Neural cell (in vitro differentiated cells): ENCODE results near the gene C19orf67. TPM values are rescaled to one million over a fixed set of nuclear protein-coding genes. Genes with fewer than 3 reads are reported as not detected.
A peak's percentile ranks its signal among the peaks of the same experiment; 100 is the strongest.

ENCODE experiments used
- H2AFZ ChIP-seq: fragments of 200-600, 300-800 bp; sonication (generic), shearing (Covaris generic); 2 replicates; pipeline ENCODE4 v1.6.0; 2014; ENCODE audit warnings: low read depth, mild to moderate bottlenecking, antibody characterized with exemption, low read length, moderate library complexity
- H3F3A ChIP-seq: fragments of 200-600 bp; shearing (Covaris generic); 2 replicates; pipeline ENCODE4 v1.6.1; 2016; ENCODE audit warnings: mild to moderate bottlenecking, moderate library complexity, mixed read lengths, antibody characterized with exemption, low read length; ENCODE audit not compliant: insufficient read depth, poor library complexity, severe bottlenecking
- H3K27ac ChIP-seq: fragments of 200-600, 300-800 bp; sonication (generic), shearing (Covaris generic); 2 replicates; pipeline ENCODE4 v1.5.1; 2014; ENCODE audit warnings: mild to moderate bottlenecking, low read length, moderate library complexity
- H3K27me3 ChIP-seq: fragments of 300-800, 200-600 bp; sonication (generic), shearing (Covaris generic); 2 replicates; pipeline ENCODE4 v1.6.0; 2014; ENCODE audit warnings: mild to moderate bottlenecking, low read depth, low read length, moderate library complexity; ENCODE audit not compliant: insufficient read depth
- H3K36me3 ChIP-seq: fragments of 300-800, 200-600 bp; sonication (generic), shearing (Covaris generic); 2 replicates; pipeline ENCODE4 v1.5.1; 2014; ENCODE audit warnings: mild to moderate bottlenecking, antibody characterized with exemption, low read length, moderate library complexity; ENCODE audit not compliant: insufficient read depth
- H3K4me2 ChIP-seq: fragments of 300-800, 200-600 bp; sonication (generic), shearing (Covaris generic); 2 replicates; pipeline ENCODE4 v1.6.0; 2014; ENCODE audit warnings: mild to moderate bottlenecking, low read length
- H3K4me3 ChIP-seq: fragments of 300-800, 200-600 bp; sonication (generic), shearing (Covaris generic); 2 replicates; pipeline ENCODE4 v1.5.1; 2014; ENCODE audit warnings: mild to moderate bottlenecking, low read length, moderate library complexity
- H3K79me2 ChIP-seq: fragments of 200-600 bp; shearing (Covaris generic); replicated peaks from 2 replicates; pipeline ENCODE4 v1.6.0; 2014; ENCODE audit warnings: mild to moderate bottlenecking, low read length, moderate library complexity; ENCODE audit not compliant: insufficient read depth
- H3K9ac ChIP-seq: fragments of 300-800, 200-600 bp; sonication (generic), shearing (Covaris generic); 2 replicates; pipeline ENCODE4 v1.6.1; 2016; ENCODE audit warnings: mild to moderate bottlenecking, low read length, mixed read lengths
- H3K9me2 ChIP-seq: fragments of 200-600 bp; shearing (Covaris generic); 2 replicates; pipeline ENCODE4 v1.6.1; 2016; ENCODE audit warnings: mild to moderate bottlenecking, low read length, mixed read lengths; ENCODE audit not compliant: insufficient read depth
- H3K9me3 ChIP-seq: fragments of 200-600, 300-800 bp; sonication (generic), shearing (Covaris generic); 2 replicates; pipeline ENCODE4 v1.6.1; 2016; ENCODE audit warnings: mild to moderate bottlenecking, mixed run types, low read length, moderate library complexity, mixed read lengths
- H4K20me1 ChIP-seq: fragments of 200-600 bp; shearing (Covaris generic); 2 replicates; pipeline ENCODE4 v1.6.1; 2016; ENCODE audit warnings: mild to moderate bottlenecking, mixed run types; ENCODE audit not compliant: insufficient read depth
- CTCF ChIP-seq: fragments of 450-650 bp; IDR thresholded peaks from 2 replicates; pipeline ENCODE4 v1.5.1; 2014; ENCODE audit warnings: antibody characterized with exemption, mild to moderate bottlenecking, moderate library complexity; ENCODE audit not compliant: poor library complexity, severe bottlenecking
- EP300 ChIP-seq: fragments of 450-650 bp; conservative IDR thresholded peaks from 2 replicates; pipeline ENCODE4 v1.6.1; 2014; ENCODE audit warnings: antibody characterized with exemption, mild to moderate bottlenecking, moderate library complexity; ENCODE audit not compliant: poor library complexity, severe bottlenecking
- EZH2 ChIP-seq: fragments of 200-600, 300-800 bp; shearing (Covaris generic), sonication (generic); IDR thresholded peaks from 2 replicates; pipeline ENCODE4 v1.6.1; 2014; ENCODE audit warnings: antibody characterized with exemption, low read length, borderline replicate concordance, mild to moderate bottlenecking; ENCODE audit not compliant: insufficient read depth, poor library complexity, severe bottlenecking
- MXI1 ChIP-seq: fragments of 450-650 bp; conservative IDR thresholded peaks from 2 replicates; pipeline ENCODE4 v1.6.1; 2014; ENCODE audit warnings: antibody characterized with exemption, mild to moderate bottlenecking; ENCODE audit not compliant: poor library complexity, severe bottlenecking
- POLR2AphosphoS5 ChIP-seq: IDR thresholded peaks from 2 replicates; pipeline ENCODE4 v1.6.1; 2012
- RAD21 ChIP-seq: fragments of 450-650 bp; conservative IDR thresholded peaks from 2 replicates; pipeline ENCODE4 v1.6.1; 2014; ENCODE audit warnings: antibody characterized with exemption, mild to moderate bottlenecking, moderate library complexity
- REST ChIP-seq: IDR thresholded peaks from 2 replicates; pipeline ENCODE4 v1.6.1; 2012; ENCODE audit warnings: borderline replicate concordance
- SMC3 ChIP-seq: fragments of 450-650 bp; conservative IDR thresholded peaks from 2 replicates; pipeline ENCODE4 v1.6.1; 2014; ENCODE audit warnings: antibody characterized with exemption, mild to moderate bottlenecking, moderate library complexity; ENCODE audit not compliant: poor library complexity
- TAF1 ChIP-seq: IDR thresholded peaks from 2 replicates; pipeline ENCODE4 v1.6.1; 2012; ENCODE audit warnings: low read depth
- polyA minus RNA-seq: library from RNA; depleted of rRNA, polyadenylated mRNA; stranded (reverse); fragments of >200 nt; gene quantifications from 2 replicates; pipeline ENCODE4 v1.2.3, GENCODE V29; 2014
- polyA plus RNA-seq: library from polyadenylated mRNA; depleted of rRNA; stranded (reverse); fragments of >200 nt; gene quantifications from 2 replicates; pipeline ENCODE4 v1.2.3, GENCODE V29; 2014

C19orf67 gene
- polyA plus RNA-seq (not detected in 2 replicates), polyA minus RNA-seq (1.3 TPM in 1 of 2 replicates, not detected in the other)

GRCh38 chr19:14085309-14085995, at the start of gene C19orf67:
TSS of gene C19orf67 (minus strand) at chr19:14085783. CDS start at chr19:14085627, 156 bp downstream.
- no peaks in the 10 kb centered on the region for H3K36me3 ChIP-seq
- H3K27me3 ChIP-seq: no peaks in the 10 kb centered on the region
- no peaks in the 10 kb centered on the region for H3K79me2 ChIP-seq
- peaks cover 8% of the 10 kb centered on the region for H4K20me1 ChIP-seq
- no peak within 1 kb of the TSS for H2AFZ ChIP-seq
- no peak within 1 kb of the TSS for H3K9ac ChIP-seq
- H3K4me2 ChIP-seq: no peak within 1 kb of the TSS
- H3K9me2 ChIP-seq: no peaks in the 10 kb centered on the region
- H3K9me3 ChIP-seq: no peaks in the 10 kb centered on the region
- no peak for TF ChIP-seq SMC3
- no peak for TF ChIP-seq EP300
- no peak for TF ChIP-seq EZH2
- no peak for TF ChIP-seq CTCF
- TF ChIP-seq REST: no peak
- no peak for TF ChIP-seq MXI1
- no peak for TF ChIP-seq POLR2AphosphoS5
- TF ChIP-seq TAF1: no peak
- no peaks in the 10 kb centered on the region for H3F3A ChIP-seq
- no peak within 1 kb of the TSS for H3K27ac ChIP-seq
- H3K4me3 ChIP-seq: no peak within 1 kb of the TSS

- Histone ChIP-seq H3K27ac (no peak overlapping the region), H3K4me2 (no peak overlapping the region), H4K20me1 (no peaks in the 10 kb centered on the region), H3K9me3 (no peaks in the 10 kb centered on the region), H3K9ac (no peak overlapping the region), H3K27me3 (no peaks in the 10 kb centered on the region), H3K4me3 (peak overlapping the region; percentile 85), H3K9me2 (no peaks in the 10 kb centered on the region), H3K79me2 (no peaks in the 10 kb centered on the region), H3K36me3 (no peaks in the 10 kb centered on the region), H2AFZ (no peak overlapping the region), H3F3A (no peaks in the 10 kb centered on the region)
- TF ChIP-seq TAF1 (no peak), RAD21 (no peak), REST (no peak), SMC3 (no peak), CTCF (no peak), EZH2 (no peak), POLR2AphosphoS5 (no peak), EP300 (no peak), MXI1 (no peak)
Observed at GRCh38 chr19:14135355-14135754, 49.8 kb upstream of the C19orf67 start.
